Hematopoietic multipotent progenitor cell treated with erythropoietin and hydrocortisone succinate and interleukin-3 and kit ligand, for 15 days (in vitro differentiated cells): Measurements from ENCODE around the gene CPT1C.

Source experiments
- DNase-seq: peaks from one replicate; pipeline ENCODE4 v3.0.0-alpha.2; 2015; ENCODE audit warnings: low spot score

CPT1C gene

DNA sequence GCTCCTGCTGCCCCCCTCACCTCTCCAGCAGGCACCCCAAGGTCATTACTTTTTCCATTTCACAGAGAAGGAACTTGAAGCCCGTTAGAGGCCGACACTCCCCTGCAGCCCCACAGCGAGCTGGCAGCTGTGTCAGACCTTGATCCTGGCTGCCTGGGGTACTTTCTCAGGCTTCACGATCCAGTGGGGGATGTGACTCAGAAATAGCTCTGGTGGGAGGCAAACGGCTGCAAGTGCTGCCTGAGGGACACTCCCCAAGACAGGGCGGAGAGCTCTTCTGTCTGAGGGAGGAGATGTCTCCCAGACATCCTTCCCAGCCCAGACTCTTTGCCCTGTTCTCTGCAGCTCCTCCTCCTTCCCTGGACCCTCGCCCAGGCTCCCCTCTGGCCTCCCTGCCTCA, 67.4 kb downstream of the CPT1C start:
- no peak for DNase-seq

GRCh38 chr19:49761249-49761624, 70.3 kb downstream of the CPT1C start:
- no peak for DNase-seq

DNA sequence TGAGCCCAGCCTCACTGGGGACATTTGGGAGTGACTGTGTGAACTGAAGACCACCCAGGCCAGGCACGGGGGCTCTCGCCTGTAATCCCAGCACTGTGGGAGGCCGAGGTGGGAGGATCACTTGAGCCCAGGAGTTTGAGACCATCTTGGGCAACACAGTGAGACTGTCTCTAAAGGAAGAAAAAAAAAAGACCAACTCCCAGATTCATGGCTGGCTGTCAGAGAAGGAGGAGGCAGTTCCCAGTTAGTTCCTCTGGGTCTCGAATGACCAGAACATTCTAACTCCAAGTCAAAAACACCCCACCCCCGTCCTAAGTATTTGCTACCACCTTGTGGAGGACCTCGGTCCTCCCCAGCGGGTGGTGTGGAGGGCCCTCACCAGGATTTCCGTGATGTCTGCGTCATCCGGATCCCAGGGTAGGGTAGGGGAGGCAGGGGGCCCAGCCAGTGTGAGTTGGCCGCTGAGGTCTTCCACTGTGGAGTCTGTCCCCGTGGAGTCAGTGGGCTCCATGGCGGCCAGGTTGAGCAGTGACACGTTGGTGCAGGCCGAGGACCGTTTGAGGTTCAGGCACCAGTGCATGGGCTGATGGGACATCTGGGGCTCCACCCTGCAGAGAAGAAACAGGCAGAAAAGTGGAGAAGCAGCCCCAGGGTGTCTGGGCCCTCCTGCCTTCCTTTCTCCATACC, 70.9 kb downstream of the CPT1C start:
- no peak for DNase-seq

DNA sequence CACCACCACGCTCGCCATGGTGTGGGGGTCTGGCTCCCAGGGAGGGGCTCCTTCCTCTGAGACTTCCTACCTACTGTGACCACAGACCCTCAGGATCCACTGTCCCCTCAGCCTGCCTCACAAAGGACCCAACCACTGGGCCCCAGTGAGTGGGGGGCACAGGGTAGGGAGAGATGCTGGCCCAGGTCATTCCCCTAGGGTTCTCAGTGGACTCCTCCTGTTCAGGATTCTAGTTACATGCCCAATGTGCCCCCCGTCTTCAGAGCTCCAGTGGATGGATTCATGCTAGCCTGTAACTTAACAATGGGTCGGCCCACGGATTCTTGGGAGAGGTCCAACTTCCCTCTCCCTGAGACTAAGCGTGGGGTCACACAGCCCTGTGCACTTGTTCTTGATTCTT, 72.3 kb downstream of the CPT1C start, which contains the start of gene TSKS:
Gene TSKS, minus strand, starts transcription at position 77 of the 400 bp plus-strand sequence. Its CDS starts 59 bp downstream, at position 18.
- DNase-seq: no peak
